NCI-H128 (cell line): ENCODE results near the gene OLFML1.

Source experiments
- DNase-seq: peaks from one replicate; lab custom pipeline; 2025; ENCODE audit not compliant: unreplicated experiment; lab: John Stamatoyannopoulos, UW

The OLFML1 gene

DNA sequence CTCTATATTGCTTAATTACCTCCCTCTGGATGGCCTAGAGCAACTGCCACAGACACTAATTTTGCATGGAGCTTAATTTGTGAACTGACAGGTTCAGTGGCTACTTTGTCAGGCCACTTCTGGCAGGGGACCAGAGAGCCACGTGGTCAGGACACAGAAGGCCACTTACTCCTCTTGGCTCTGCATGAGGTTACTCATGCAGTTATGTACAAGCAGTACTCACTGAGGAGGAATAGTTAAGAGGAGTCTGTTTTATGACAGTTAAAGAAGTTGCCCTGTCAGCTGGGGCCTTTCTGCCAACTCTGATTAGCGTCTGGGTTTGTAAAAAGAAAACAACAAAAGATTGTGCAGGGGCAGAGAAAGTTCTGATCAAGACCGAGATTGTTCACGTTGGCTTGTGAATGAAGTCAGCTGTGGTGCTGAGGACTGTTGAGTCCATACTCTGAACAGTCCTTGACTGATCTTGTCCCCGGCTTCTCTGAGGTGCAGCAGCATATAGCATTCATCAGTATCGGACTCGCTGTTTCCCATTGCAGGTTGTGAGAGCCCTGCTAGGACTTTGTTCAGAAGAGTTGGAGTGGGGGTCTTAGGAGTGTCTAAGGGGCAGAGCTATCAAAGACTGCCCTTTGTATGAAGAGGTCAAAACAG lies 69.9 kb downstream of the OLFML1 start:
- no peak for DNase-seq

DNA sequence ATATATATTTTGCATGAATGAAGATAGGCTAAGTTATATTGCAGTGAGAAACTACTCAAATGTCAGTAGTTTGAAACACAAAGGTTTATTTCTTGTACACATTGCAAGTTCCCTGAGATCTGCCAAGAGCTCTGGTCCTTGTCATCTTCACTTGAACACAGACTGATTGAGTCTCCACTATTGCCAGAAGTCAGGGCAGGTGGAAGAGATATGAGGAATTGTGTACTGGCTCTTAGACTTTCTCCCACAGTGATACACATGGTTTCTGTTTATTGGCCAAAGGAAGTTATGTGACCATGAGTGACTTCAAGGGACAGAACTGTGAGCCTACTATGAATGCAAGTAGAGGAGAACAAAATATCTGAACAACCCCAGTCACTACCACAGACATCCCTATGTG lies 72.7 kb downstream of the OLFML1 start:
- no peak for DNase-seq

DNA sequence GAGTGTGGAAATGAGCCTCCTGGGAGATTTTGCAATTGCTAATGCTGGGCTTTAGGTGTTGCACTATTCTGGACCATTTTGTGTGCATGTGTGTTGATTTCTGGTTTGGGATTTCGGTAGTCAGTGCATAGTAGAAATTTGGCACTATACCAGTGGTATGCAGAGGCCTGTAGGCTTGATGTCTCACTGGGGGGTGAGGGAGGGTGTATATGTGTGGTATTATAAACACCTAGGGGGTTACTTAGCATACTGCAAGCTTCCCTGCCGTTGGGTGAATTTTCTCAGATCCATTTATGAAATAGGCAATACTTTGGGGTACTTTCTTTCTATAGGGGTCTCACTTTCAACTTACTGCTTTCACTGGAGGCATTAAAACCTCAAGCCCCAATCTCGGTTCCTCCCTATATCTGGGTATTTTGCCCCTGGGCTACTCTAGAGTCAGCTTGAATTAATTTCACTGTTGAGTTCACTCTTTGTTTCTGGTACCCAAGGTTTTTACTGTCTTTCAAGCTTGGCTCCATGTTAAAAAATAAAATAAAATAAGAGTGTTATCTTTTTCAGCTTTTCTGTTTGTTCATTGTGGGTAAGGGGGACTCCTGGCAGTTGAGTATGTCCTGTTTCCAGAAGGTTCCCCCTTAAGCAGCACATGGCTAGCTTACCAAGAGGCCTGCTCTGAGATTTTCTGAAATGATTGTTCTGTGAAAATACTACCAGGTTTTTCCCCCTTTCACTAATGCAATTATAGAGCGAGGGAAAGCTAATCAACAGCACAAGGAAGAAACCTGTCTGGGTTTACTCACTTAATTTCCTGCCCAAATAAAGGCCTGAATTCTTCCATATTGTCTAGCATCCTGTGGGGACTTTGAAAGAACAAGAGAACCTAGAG lies 74.3 kb downstream of the OLFML1 start:
- no peak for DNase-seq
